Panc1 (cell line): ENCODE measurements around the gene SLCO4A1. TPM values are rescaled to one million over a fixed set of nuclear protein-coding genes. Genes with fewer than 3 reads are reported as not detected.

Experiments
- ATAC-seq: fragments of 200-7000 bp; cut with Tn5 transposase; 2 replicates; pipeline ENCODE4 v1.9.1; 2020; ENCODE audit warnings: mild to moderate bottlenecking, moderate library complexity
- BruUV-seq: library from RNA; stranded (reverse); fragments of 400-500 nt; replicated peaks from 2 replicates; lab custom pipeline; 2021; lab: Mats Ljungman, UMichigan
- CTCF ChIA-PET: fragments of 300-600 bp; sonication (Branson Sonifier 250); formaldehyde crosslinking; loops from one replicate; lab custom pipeline; 2022; ENCODE audit warnings: antibody characterized with exemption; lab: Charles Lee
- POLR2A ChIA-PET: fragments of 300-600 bp; sonication (Branson Sonifier 250); formaldehyde crosslinking; loops from one replicate; lab custom pipeline; 2022; ENCODE audit warnings: antibody characterized with exemption; lab: Charles Lee
- DNase-seq: peaks from one replicate; pipeline ENCODE4 v3.0.0-alpha.2; 2010; ENCODE audit warnings: low read depth, low spot score
- H3K27ac ChIP-seq: 2 replicates; pipeline ENCODE4 v1.5.1; 2011; ENCODE audit warnings: mild to moderate bottlenecking, low read length, inconsistent platforms
- H3K27me3 ChIP-seq: fragments of 200-500 bp; sonication (Bioruptor generic); 2 replicates; pipeline ENCODE4 v1.6.0; 2014; ENCODE audit warnings: low read length, inconsistent platforms; ENCODE audit not compliant: control insufficient read depth, insufficient read depth
- H3K36me3 ChIP-seq: fragments of 200-500 bp; sonication (Bioruptor generic); 2 replicates; pipeline ENCODE4 v1.5.1; 2014; ENCODE audit warnings: inconsistent platforms, mild to moderate bottlenecking, low read length, moderate library complexity; ENCODE audit not compliant: control insufficient read depth, insufficient read depth
- H3K4me1 ChIP-seq: 2 replicates; pipeline ENCODE4 v1.5.1; 2011; ENCODE audit warnings: inconsistent platforms, mild to moderate bottlenecking, low read length, moderate library complexity; ENCODE audit not compliant: control insufficient read depth, insufficient read depth
- H3K4me3 ChIP-seq, 2 experiments: 2 replicates each; pipeline ENCODE4 v1.5.1; 2011 to 2012; ENCODE audit warnings: low read depth in 2 of 2, low read length in 2 of 2, mild to moderate bottlenecking in 2 of 2, inconsistent platforms in 1 of 2, moderate library complexity in 1 of 2
- H3K9me3 ChIP-seq: fragments of 200-500 bp; sonication (Bioruptor generic); 2 replicates; pipeline ENCODE4 v1.5.1; 2014; ENCODE audit warnings: low read depth, mild to moderate bottlenecking, inconsistent platforms, low read length, moderate library complexity; ENCODE audit not compliant: control insufficient read depth, insufficient read depth
- POLR2AphosphoS5 ChIP-seq: IDR thresholded peaks from 2 replicates; pipeline ENCODE4 v1.6.1; 2012; ENCODE audit warnings: mild to moderate bottlenecking, low read depth, low read length, moderate library complexity
- SIN3A ChIP-seq: IDR thresholded peaks from 2 replicates; pipeline ENCODE4 v1.6.1; 2012; ENCODE audit warnings: low read depth, mild to moderate bottlenecking, low read length, moderate library complexity, borderline replicate concordance; ENCODE audit not compliant: insufficient read depth
- TCF7L2 ChIP-seq: IDR thresholded peaks from 2 replicates; pipeline ENCODE4 v1.6.1; 2011; ENCODE audit warnings: mild to moderate bottlenecking, low read depth, low read length, inconsistent platforms
- in situ Hi-C: cut with HindIII; loops from 2 replicates; pipeline ENCODE4 v1.10.0; 2016; ENCODE audit warnings: low sequenced_read_pairs, low pct_unique_long_range_greater_than_20kb
- intact Hi-C: fragments of 100-400 bp; cut with micrococcal nuclease; formaldehyde crosslinking; loops from one replicate; pipeline ENCODE4 v1.10.0; 2022; ENCODE audit not compliant: unreplicated experiment
- total RNA-seq: library from RNA; stranded (reverse); gene quantifications from one replicate; pipeline ENCODE4 v1.2.1, GENCODE V29; 2021; ENCODE audit not compliant: unreplicated experiment
- TF ChIP-seq, protein P1 (sequence below): fragments of 450-650 bp; IDR thresholded peaks from 2 replicates; pipeline ENCODE4 v1.5.1; 2017; ENCODE audit warnings: mild to moderate bottlenecking
- TF ChIP-seq, protein P2 (sequence below), 2 experiments: IDR thresholded peaks; 2 replicates each; pipeline ENCODE4 v1.6.1; 2011 to 2012; ENCODE audit warnings: low read depth in 2 of 2, control low read depth in 1 of 2, low read length in 1 of 2, mild to moderate bottlenecking in 1 of 2, moderate library complexity in 1 of 2; ENCODE audit not compliant: insufficient read depth in 1 of 2

Gene SLCO4A1
- total RNA-seq, 1 experiment from 2014 or later = 167 TPM

DNA sequence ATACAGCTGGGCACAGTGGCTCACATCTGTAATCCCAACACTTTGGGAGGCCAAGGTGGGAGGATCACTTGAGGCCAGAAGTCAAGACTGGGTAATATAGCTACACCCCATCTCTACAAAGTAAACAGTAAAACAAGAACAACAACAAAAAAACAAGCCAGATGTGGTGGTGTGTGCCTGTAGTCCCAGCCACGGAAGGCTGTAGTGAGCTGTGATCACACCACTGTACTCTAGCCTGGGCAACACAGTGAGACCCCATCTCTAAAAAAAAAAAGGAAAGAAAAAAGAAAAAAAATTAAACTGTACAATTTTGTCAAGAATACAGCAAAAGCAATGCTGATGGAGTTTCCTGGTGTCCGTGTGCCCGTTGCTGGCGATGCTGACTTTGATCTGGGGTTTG is 47.2 kb upstream of the SLCO4A1 start:
- Histone ChIP-seq H3K9me3 (no peaks in the 10 kb centered on the region), H3K4me1 (peaks cover 7% of the 10 kb centered on the region), H3K4me3 (no peak overlapping the region), H3K27me3 (no peaks in the 10 kb centered on the region), H3K36me3 (no peaks in the 10 kb centered on the region), H3K27ac (peak overlapping the region; percentile 60; the same call in 1 of the 2 replicates)
- in situ Hi-C loops = no loop called here
- ATAC-seq = no peak
- no peak for DNase-seq
- no peak for TF ChIP-seq POLR2AphosphoS5
- no peak for TF ChIP-seq SIN3A
- no peak for TF ChIP-seq TCF7L2
- TF ChIP-seq, protein P1, sequence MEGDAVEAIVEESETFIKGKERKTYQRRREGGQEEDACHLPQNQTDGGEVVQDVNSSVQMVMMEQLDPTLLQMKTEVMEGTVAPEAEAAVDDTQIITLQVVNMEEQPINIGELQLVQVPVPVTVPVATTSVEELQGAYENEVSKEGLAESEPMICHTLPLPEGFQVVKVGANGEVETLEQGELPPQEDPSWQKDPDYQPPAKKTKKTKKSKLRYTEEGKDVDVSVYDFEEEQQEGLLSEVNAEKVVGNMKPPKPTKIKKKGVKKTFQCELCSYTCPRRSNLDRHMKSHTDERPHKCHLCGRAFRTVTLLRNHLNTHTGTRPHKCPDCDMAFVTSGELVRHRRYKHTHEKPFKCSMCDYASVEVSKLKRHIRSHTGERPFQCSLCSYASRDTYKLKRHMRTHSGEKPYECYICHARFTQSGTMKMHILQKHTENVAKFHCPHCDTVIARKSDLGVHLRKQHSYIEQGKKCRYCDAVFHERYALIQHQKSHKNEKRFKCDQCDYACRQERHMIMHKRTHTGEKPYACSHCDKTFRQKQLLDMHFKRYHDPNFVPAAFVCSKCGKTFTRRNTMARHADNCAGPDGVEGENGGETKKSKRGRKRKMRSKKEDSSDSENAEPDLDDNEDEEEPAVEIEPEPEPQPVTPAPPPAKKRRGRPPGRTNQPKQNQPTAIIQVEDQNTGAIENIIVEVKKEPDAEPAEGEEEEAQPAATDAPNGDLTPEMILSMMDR = no peak
- TF ChIP-seq, protein P2, sequence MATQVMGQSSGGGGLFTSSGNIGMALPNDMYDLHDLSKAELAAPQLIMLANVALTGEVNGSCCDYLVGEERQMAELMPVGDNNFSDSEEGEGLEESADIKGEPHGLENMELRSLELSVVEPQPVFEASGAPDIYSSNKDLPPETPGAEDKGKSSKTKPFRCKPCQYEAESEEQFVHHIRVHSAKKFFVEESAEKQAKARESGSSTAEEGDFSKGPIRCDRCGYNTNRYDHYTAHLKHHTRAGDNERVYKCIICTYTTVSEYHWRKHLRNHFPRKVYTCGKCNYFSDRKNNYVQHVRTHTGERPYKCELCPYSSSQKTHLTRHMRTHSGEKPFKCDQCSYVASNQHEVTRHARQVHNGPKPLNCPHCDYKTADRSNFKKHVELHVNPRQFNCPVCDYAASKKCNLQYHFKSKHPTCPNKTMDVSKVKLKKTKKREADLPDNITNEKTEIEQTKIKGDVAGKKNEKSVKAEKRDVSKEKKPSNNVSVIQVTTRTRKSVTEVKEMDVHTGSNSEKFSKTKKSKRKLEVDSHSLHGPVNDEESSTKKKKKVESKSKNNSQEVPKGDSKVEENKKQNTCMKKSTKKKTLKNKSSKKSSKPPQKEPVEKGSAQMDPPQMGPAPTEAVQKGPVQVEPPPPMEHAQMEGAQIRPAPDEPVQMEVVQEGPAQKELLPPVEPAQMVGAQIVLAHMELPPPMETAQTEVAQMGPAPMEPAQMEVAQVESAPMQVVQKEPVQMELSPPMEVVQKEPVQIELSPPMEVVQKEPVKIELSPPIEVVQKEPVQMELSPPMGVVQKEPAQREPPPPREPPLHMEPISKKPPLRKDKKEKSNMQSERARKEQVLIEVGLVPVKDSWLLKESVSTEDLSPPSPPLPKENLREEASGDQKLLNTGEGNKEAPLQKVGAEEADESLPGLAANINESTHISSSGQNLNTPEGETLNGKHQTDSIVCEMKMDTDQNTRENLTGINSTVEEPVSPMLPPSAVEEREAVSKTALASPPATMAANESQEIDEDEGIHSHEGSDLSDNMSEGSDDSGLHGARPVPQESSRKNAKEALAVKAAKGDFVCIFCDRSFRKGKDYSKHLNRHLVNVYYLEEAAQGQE (IDR thresholded peaks at IDR 0.05; ENCODE audit: insufficient read depth in 1 of 2, low read depth in 2 of 2, low read length in 1 of 2) = no peak
- ChIA-PET POLR2A (no interaction called here), CTCF (interaction anchor here (0.9 to 1.0 kb wide), 2 partner anchors 22 to 212 kb away, joined by 3 to 6 read pairs; no protein-coding TSS in a partner anchor)
- intact Hi-C loops = no loop called here
- no TSS peak for BruUV-seq

DNA sequence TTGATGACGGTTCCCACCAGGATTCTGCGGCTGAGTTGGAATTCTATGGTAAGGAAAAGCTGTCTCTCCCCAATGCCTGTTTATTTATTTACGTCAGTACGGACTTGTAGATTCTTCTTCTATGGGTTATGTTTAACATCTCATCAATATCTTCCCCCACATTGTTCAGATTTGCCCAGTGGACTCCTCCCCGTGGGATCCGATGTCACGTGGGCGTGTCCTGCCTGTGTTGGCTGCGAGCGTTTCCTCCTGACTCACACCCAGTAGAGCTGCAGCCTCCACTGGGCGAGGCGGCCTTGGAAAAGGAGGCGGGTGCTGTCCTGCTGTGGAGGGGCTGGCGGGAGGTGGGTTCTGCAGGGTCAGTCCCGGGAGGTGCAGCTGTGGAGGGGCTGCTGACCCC is 46.8 kb upstream of the SLCO4A1 start:
- intact Hi-C loops = no loop called here

More for the DNA sequence above, 46.8 kb upstream of the SLCO4A1 start:
- POLR2A ChIA-PET = no interaction called here
- in situ Hi-C loops = no loop called here
- Histone ChIP-seq H3K9me3 (no peaks in the 10 kb centered on the region), H3K27ac (peak overlapping the region; percentile 60; the same call in 1 of the 2 replicates), H3K4me1 (peaks cover 3% of the 10 kb centered on the region), H3K4me3 (no peak overlapping the region), H3K36me3 (no peaks in the 10 kb centered on the region), H3K27me3 (no peaks in the 10 kb centered on the region)
- BruUV-seq = no TSS peak
- CTCF ChIA-PET = interaction anchor here (0.9 to 1.0 kb wide), 2 partner anchors 21 to 213 kb away, joined by 3 to 6 read pairs; no protein-coding TSS in a partner anchor
- DNase-seq (no peak), ATAC-seq (no peak)
- TF ChIP-seq SIN3A (no peak), POLR2AphosphoS5 (no peak), TCF7L2 (no peak)
- TF ChIP-seq, protein P2 (IDR thresholded peaks at IDR 0.05; ENCODE audit: insufficient read depth in 1 of 2, low read depth in 2 of 2, low read length in 1 of 2) = no peak
- TF ChIP-seq, protein P1 = no peak
